ENCODE measurements around the gene LPCAT2. TPM values are rescaled to one million over a fixed set of nuclear protein-coding genes. Genes with fewer than 3 reads are reported as not detected.

The LPCAT2 gene
- total and polyA plus RNA-seq, 7 experiments from 2014 or later, result 0.03 to 16.9 (median 1.5) TPM

DNA sequence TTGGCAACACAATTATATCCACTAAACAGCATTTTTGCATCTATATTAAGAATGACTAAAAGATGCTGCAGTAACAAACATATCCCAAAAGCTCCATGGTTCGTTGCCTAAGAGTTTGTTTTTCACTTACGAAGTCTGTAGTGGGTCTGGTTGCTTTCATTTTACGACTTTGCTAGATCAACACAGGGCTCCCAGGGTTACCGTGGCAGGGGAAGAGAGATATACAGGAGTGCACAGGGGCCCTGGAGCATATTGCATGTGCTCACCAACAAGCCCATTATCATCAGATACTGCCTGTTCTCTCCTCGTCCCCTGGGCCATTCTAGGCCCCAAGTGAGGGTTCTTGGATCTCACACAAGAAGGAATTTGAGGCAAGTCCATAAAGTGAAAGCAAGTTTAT is 33.0 kb upstream of the LPCAT2 start:
- no peak for DNase-seq
- CTCF ChIA-PET, result interaction anchor here (1.1 kb wide), 1 partner anchor 11 kb away, joined by 4 read pairs; no protein-coding TSS in a partner anchor

DNA sequence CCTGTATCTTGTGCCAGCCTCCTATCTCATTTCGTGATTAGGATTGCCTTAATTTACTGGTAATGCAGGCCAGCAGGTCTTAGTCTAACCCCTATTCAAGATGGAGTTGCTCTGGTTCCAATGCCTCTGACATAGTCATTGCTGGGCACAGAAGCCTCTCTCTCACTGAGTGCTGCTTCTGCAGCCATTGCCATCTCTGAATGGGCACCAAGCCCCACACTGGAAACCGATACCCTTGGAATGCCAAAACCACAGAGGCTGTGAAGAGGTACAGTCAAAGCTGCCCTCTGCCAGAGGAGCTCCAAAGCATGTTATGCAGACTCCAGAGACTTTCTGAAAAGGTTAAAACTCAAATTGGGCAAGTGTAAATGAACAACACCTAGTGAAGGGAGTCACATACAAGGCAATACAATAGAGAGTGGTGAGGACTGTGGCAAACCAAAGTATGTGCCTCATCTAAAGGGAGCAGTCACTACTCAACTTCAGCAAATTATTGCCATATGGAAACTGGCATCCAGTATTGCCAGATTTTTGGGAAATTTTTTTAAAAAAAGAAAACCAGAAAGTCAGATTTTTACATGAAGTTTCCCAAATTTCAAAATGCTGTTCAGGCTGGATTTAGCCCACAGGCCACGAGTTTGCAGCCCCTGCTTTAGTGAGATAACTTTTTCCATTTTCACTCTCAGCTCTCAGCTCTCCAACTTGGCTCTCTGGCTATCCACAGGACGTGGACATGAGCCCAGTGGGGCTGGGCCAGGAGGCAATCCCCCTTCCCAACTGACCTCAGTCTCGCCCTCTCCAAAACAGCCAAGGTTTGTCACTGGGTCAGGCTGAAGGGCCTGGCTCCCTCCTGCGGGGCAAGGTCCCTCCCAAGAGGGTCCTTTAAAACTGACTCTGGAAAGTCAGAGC is 32.0 kb upstream of the LPCAT2 start:
- H3K4me1 Mint-ChIP-seq, result peaks cover 0 to 11% (median 0%) of the 10 kb centered on the region in 7 donors
- Histone ChIP-seq H3K27me3 (ENCODE audit: control insufficient read depth in 2 of 2, insufficient read depth in 2 of 2, low read length in 2 of 2) (peaks cover 0 to 3% of the 10 kb centered on the region in 2 donors), H3K27ac (ENCODE audit: low read depth, low read length) (no peak overlapping the region), H3K4me3 (ENCODE audit: low read length) (no peak overlapping the region), H3K36me3 (ENCODE audit: control insufficient read depth in 2 of 3, insufficient read depth in 3 of 3, low read length in 3 of 3) (no peaks in the 10 kb centered on the region), H3K9me3 (ENCODE audit: control insufficient read depth in 2 of 3, low read length in 3 of 3) (no peaks in the 10 kb centered on the region), H3K4me1 (ENCODE audit: control insufficient read depth in 2 of 2, insufficient read depth in 2 of 2, low read length in 2 of 2) (no peaks in the 10 kb centered on the region)
- no peak overlapping the region for H3K4me3 Mint-ChIP-seq
- DNase-seq, result no peak
- ChIA-PET POLR2A (no interaction called here), CTCF (no interaction called here)
- ATAC-seq, result no peak
- H3K27me3 Mint-ChIP-seq, result peaks cover 33 to 51% (median 36%) of the 10 kb centered on the region in 5 donors
- H3K36me3 Mint-ChIP-seq, result peaks cover 0 to 6% (median 0%) of the 10 kb centered on the region in 5 donors
- no peaks in the 10 kb centered on the region for H3K9me3 Mint-ChIP-seq
- intact Hi-C loops (cut with micrococcal nuclease), result no loop called here
- H3K27ac Mint-ChIP-seq, result no peak overlapping the region

More for the DNA sequence above, 33.0 kb upstream of the LPCAT2 start:
- peaks cover 31 to 46% (median 35%) of the 10 kb centered on the region in 5 donors for H3K27me3 Mint-ChIP-seq
- intact Hi-C loops (cut with micrococcal nuclease), result no loop called here
- Histone ChIP-seq H3K9me3 (ENCODE audit: control insufficient read depth in 2 of 3, low read length in 3 of 3) (no peaks in the 10 kb centered on the region), H3K27ac (ENCODE audit: low read depth, low read length) (no peak overlapping the region), H3K36me3 (ENCODE audit: control insufficient read depth in 2 of 3, insufficient read depth in 3 of 3, low read length in 3 of 3) (no peaks in the 10 kb centered on the region), H3K27me3 (ENCODE audit: control insufficient read depth in 2 of 2, insufficient read depth in 2 of 2, low read length in 2 of 2) (peaks cover 0 to 3% of the 10 kb centered on the region in 2 donors), H3K4me1 (ENCODE audit: control insufficient read depth in 2 of 2, insufficient read depth in 2 of 2, low read length in 2 of 2) (no peaks in the 10 kb centered on the region), H3K4me3 (ENCODE audit: low read length) (no peak overlapping the region)
- POLR2A ChIA-PET, result no interaction called here
- H3K27ac Mint-ChIP-seq, result no peak overlapping the region
- no peak for ATAC-seq
- H3K36me3 Mint-ChIP-seq, result peaks cover 0 to 6% (median 0%) of the 10 kb centered on the region in 5 donors
- no peaks in the 10 kb centered on the region for H3K9me3 Mint-ChIP-seq
- peaks cover 0 to 18% (median 0%) of the 10 kb centered on the region in 7 donors for H3K4me1 Mint-ChIP-seq
- no peak overlapping the region for H3K4me3 Mint-ChIP-seq

DNA sequence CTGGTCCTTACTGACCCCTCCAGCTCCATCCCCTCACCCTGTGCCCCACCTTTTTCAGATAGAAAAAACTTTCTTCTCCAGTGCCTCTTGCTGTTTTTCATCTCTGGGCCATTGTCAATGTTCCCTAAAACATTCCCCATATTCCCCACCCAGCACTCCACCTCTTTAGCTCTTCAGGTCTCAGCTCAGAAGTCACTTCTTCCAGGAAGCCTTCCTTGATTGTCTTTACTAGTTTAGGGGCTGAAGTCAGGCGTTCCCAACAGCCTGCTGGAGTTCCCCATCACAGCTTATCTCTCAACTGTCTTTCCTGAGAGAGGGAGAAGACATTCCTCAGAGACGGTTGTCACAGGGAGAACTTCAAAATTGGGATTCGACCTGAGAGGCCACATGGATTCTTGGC is 31.1 kb upstream of the LPCAT2 start:
- ATAC-seq (no peak), DNase-seq (no peak)
- Histone ChIP-seq H3K27me3 (ENCODE audit: control insufficient read depth in 2 of 2, insufficient read depth in 2 of 2, low read length in 2 of 2) (peaks cover 0 to 3% of the 10 kb centered on the region in 2 donors), H3K4me3 (ENCODE audit: low read length) (no peak overlapping the region), H3K36me3 (ENCODE audit: control insufficient read depth in 2 of 3, insufficient read depth in 3 of 3, low read length in 3 of 3) (no peaks in the 10 kb centered on the region), H3K4me1 (ENCODE audit: control insufficient read depth in 2 of 2, insufficient read depth in 2 of 2, low read length in 2 of 2) (no peaks in the 10 kb centered on the region), H3K27ac (ENCODE audit: low read depth, low read length) (no peak overlapping the region), H3K9me3 (ENCODE audit: control insufficient read depth in 2 of 3, low read length in 3 of 3) (no peaks in the 10 kb centered on the region)
- Mint-ChIP-seq H3K4me3 (no peak overlapping the region), H3K4me1 (peaks cover 0 to 11% (median 0%) of the 10 kb centered on the region in 7 donors), H3K9me3 (no peaks in the 10 kb centered on the region), H3K36me3 (peaks cover 0 to 6% (median 0%) of the 10 kb centered on the region in 5 donors), H3K27me3 (peaks cover 33 to 50% (median 38%) of the 10 kb centered on the region in 5 donors), H3K27ac (no peak overlapping the region)
- ChIA-PET CTCF (no interaction called here), POLR2A (no interaction called here)
- intact Hi-C loops (cut with micrococcal nuclease), result no loop called here

DNA sequence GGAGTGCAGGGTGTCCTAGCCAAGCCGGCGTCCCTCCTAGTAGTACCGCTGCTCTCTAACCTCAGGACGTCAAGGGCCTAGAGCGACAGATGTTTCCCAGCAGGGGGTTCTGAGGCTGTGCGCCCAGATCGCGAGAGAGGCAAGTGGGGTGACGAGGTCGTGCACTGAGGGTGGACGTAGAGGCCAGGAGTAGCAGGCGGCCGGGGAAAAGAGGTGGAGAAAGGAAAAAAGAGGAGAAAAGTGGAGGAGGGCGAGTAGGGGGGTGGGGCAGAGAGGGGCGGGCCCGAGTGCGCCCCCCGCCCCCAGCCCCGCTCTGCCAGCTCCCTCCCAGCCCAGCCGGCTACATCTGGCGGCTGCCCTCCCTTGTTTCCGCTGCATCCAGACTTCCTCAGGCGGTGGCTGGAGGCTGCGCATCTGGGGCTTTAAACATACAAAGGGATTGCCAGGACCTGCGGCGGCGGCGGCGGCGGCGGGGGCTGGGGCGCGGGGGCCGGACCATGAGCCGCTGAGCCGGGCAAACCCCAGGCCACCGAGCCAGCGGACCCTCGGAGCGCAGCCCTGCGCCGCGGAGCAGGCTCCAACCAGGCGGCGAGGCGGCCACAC is 29.9 kb upstream of the LPCAT2 start, which contains the start of gene MMP2:
Gene MMP2 (plus strand): TSS at position 372 of the 603 bp plus-strand sequence. CDS start 282 bp downstream, outside the sequence.
- H3K9me3 Mint-ChIP-seq, result peaks cover 0 to 3% (median 0%) of the 10 kb centered on the region in 11 donors
- no peak within 1 kb of the TSS for H3K27ac Mint-ChIP-seq
- no peak for ATAC-seq
- H3K36me3 ChIP-seq (ENCODE audit: control insufficient read depth in 2 of 3, insufficient read depth in 3 of 3, low read length in 3 of 3), result no peaks in the 10 kb centered on the region
- intact Hi-C loops (cut with micrococcal nuclease), result no loop called here
- ChIA-PET CTCF (no interaction called here), POLR2A (no interaction called here)
- peaks cover 0 to 6% (median 0%) of the 10 kb centered on the region in 5 donors for H3K36me3 Mint-ChIP-seq
- peak within 1 kb of the TSS in 2 of 10 donors; percentile 18 to 63 for H3K4me3 Mint-ChIP-seq
- no peak for DNase-seq
- peaks cover 0 to 11% (median 0%) of the 10 kb centered on the region in 7 donors for H3K4me1 Mint-ChIP-seq
- no peaks in the 10 kb centered on the region for H3K9me3 ChIP-seq (ENCODE audit: control insufficient read depth in 2 of 3, low read length in 3 of 3)
- H3K4me3 ChIP-seq (ENCODE audit: low read length), result no peak within 1 kb of the TSS
- H3K4me1 ChIP-seq (ENCODE audit: control insufficient read depth in 2 of 2, insufficient read depth in 2 of 2, low read length in 2 of 2), result no peaks in the 10 kb centered on the region
- H3K27me3 Mint-ChIP-seq, result peaks cover 34 to 49% (median 47%) of the 10 kb centered on the region in 5 donors
- no peak within 1 kb of the TSS for H3K27ac ChIP-seq (ENCODE audit: low read depth, low read length)
- peaks cover 0 to 3% of the 10 kb centered on the region in 2 donors for H3K27me3 ChIP-seq (ENCODE audit: control insufficient read depth in 2 of 2, insufficient read depth in 2 of 2, low read length in 2 of 2)

GRCh38 chr16:55479430-55480140 is 29.3 kb upstream of the LPCAT2 start:
- H3K36me3 ChIP-seq (ENCODE audit: control insufficient read depth in 2 of 3, insufficient read depth in 3 of 3, low read length in 3 of 3), result no peaks in the 10 kb centered on the region
- Mint-ChIP-seq H3K4me3 (peak overlapping the region in 2 of 10 donors; percentile 18 to 63), H3K4me1 (peaks cover 0 to 11% (median 0%) of the 10 kb centered on the region in 7 donors), H3K27ac (no peak overlapping the region), H3K9me3 (peaks cover 0 to 4% (median 0%) of the 10 kb centered on the region in 11 donors), H3K36me3 (peaks cover 0 to 6% (median 0%) of the 10 kb centered on the region in 5 donors), H3K27me3 (peaks cover 36 to 56% (median 47%) of the 10 kb centered on the region in 5 donors)
- POLR2A ChIA-PET, result no interaction called here
- no peak overlapping the region for H3K4me3 ChIP-seq (ENCODE audit: low read length)
- DNase-seq, result no peak
- H3K27me3 ChIP-seq (ENCODE audit: control insufficient read depth in 2 of 2, insufficient read depth in 2 of 2, low read length in 2 of 2), result peaks cover 0 to 3% of the 10 kb centered on the region in 2 donors
- no peak overlapping the region for H3K27ac ChIP-seq (ENCODE audit: low read depth, low read length)
- ATAC-seq, result no peak
- CTCF ChIA-PET, result no interaction called here
- no peaks in the 10 kb centered on the region for H3K9me3 ChIP-seq (ENCODE audit: control insufficient read depth in 2 of 3, low read length in 3 of 3)
- intact Hi-C loops (cut with micrococcal nuclease), result no loop called here
- H3K4me1 ChIP-seq (ENCODE audit: control insufficient read depth in 2 of 2, insufficient read depth in 2 of 2, low read length in 2 of 2), result no peaks in the 10 kb centered on the region

DNA sequence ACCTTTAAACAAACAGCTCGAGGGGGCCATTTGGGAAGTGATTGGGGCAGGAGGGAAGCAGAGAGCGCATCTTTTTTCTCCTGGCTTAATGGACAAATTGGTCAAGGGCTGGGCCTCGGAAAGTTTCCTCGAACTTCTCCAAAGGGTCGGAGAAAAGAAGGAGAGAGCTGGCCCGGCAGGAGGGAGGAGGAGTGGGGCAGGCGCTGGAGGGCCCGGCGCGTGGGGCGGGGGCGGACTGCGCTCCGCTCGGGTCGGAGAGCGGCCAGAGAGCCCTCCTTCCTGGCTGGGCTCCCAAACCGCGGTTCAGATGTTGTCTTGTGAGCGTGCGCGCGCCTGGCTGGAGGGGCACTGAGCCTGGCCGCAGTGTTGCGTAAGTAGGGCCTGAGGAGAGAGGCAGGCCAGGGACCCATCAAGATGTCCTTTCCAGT is 28.6 kb upstream of the LPCAT2 start:
- no peak overlapping the region for H3K27ac ChIP-seq (ENCODE audit: low read depth, low read length)
- H3K4me3 ChIP-seq (ENCODE audit: low read length), result no peak overlapping the region
- no peaks in the 10 kb centered on the region for H3K36me3 ChIP-seq (ENCODE audit: control insufficient read depth in 2 of 3, insufficient read depth in 3 of 3, low read length in 3 of 3)
- H3K9me3 ChIP-seq (ENCODE audit: control insufficient read depth in 2 of 3, low read length in 3 of 3), result no peaks in the 10 kb centered on the region
- CTCF ChIA-PET, result no interaction called here
- no peak for ATAC-seq
- H3K9me3 Mint-ChIP-seq, result peaks cover 0 to 8% (median 0%) of the 10 kb centered on the region in 11 donors
- no peaks in the 10 kb centered on the region for H3K4me1 ChIP-seq (ENCODE audit: control insufficient read depth in 2 of 2, insufficient read depth in 2 of 2, low read length in 2 of 2)
- peaks cover 0 to 11% (median 0%) of the 10 kb centered on the region in 7 donors for H3K4me1 Mint-ChIP-seq
- no peak for DNase-seq
- peaks cover 0 to 3% of the 10 kb centered on the region in 2 donors for H3K27me3 ChIP-seq (ENCODE audit: control insufficient read depth in 2 of 2, insufficient read depth in 2 of 2, low read length in 2 of 2)
- POLR2A ChIA-PET, result no interaction called here
- H3K27ac Mint-ChIP-seq, result no peak overlapping the region
- no peak overlapping the region for H3K4me3 Mint-ChIP-seq
- peaks cover 0 to 10% (median 0%) of the 10 kb centered on the region in 5 donors for H3K36me3 Mint-ChIP-seq
- H3K27me3 Mint-ChIP-seq, result peaks cover 40 to 61% (median 47%) of the 10 kb centered on the region in 5 donors
- intact Hi-C loops (cut with micrococcal nuclease), result no loop called here

Measured in naive thymus-derived CD4-positive, alpha-beta T cell (primary cell).